ENCODE results near the gene LRIG1.

DNA sequence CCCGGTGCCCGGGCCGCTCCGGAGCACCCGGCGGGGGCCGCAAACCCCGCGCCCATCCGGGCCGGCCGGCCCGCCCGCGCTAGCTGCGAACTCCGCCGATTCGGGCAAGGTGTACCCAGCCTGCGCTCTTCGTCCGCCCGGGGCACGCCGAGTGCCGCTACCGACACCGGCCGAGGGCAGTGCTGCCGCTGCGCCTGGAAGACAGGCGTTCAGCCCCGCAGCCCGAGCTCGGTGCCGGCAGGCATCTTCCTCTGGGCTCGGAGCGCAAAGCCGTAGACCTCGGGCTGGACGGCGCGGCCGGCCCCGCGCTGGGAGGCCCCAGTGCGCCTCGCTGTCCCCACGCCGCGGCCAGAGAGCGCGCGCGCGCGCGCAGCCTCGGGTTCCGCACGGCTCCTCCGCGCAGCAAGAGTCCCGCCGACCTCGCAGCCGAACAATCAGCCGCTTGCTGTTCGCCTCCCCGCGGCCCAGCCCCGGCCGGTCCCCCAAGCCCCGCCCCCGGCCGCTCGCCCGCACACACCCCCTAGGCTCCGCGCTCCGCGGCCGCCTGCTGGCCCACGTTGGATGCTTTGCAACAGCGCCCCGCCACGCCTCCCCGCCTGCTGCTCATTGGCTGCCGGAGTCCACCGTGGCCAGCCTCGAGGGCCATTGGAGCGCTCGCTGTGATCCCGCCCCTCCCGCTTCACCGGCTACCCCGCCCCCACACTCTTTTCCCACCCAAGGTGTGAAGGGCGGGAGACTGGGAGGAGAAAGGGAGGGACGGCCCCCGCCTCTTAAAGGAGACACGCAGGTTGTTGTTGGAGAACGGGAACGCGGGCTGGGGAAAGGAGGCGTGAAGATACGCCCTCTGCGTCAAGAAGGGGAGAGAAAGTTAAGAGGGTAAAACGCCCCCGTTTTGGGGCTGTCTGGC lies at the start of gene LRIG1:
- peak; percentile 53 to 84 (median 60) for TF ChIP-seq POLR2AphosphoS5 (IDR thresholded peaks at IDR 0.05)
- TF ChIP-seq, protein P1, sequence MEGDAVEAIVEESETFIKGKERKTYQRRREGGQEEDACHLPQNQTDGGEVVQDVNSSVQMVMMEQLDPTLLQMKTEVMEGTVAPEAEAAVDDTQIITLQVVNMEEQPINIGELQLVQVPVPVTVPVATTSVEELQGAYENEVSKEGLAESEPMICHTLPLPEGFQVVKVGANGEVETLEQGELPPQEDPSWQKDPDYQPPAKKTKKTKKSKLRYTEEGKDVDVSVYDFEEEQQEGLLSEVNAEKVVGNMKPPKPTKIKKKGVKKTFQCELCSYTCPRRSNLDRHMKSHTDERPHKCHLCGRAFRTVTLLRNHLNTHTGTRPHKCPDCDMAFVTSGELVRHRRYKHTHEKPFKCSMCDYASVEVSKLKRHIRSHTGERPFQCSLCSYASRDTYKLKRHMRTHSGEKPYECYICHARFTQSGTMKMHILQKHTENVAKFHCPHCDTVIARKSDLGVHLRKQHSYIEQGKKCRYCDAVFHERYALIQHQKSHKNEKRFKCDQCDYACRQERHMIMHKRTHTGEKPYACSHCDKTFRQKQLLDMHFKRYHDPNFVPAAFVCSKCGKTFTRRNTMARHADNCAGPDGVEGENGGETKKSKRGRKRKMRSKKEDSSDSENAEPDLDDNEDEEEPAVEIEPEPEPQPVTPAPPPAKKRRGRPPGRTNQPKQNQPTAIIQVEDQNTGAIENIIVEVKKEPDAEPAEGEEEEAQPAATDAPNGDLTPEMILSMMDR (IDR thresholded peaks at IDR 0.05) = peak; percentile 36 to 62 (median 45)

All from breast epithelium (tissue), 3 donors.